GM23338 (cell line): Measurements from ENCODE around the gene IL17REL. TPM values are rescaled to one million over a fixed set of nuclear protein-coding genes. Genes with fewer than 3 reads are reported as not detected.

ENCODE experiments used
- ATAC-seq: fragments of 200-7000 bp; cut with Tn5 transposase; 3 replicates; pipeline ENCODE4 v1.9.1; 2020
- DNase-seq: peaks from one replicate; pipeline ENCODE4 v3.0.0-alpha.2; 2015; ENCODE audit warnings: low spot score
- H2AFZ ChIP-seq: fragments of 200-600 bp; sonication (generic); 2 replicates; pipeline ENCODE4 v1.8.0; 2016; ENCODE audit warnings: antibody characterized with exemption, mild to moderate bottlenecking, moderate library complexity
- H3F3A ChIP-seq: fragments of 200-600 bp; sonication (generic); replicated peaks from 2 replicates; pipeline ENCODE4 v1.8.0; 2017; ENCODE audit warnings: antibody characterized with exemption, mixed run types, low read depth
- H3K27ac ChIP-seq: fragments of 200-600 bp; sonication (generic); 2 replicates; pipeline ENCODE4 v1.6.1; 2016; ENCODE audit warnings: low read depth
- H3K27me3 ChIP-seq: fragments of 200-600 bp; sonication (generic); 2 replicates; pipeline ENCODE4 v1.8.0; 2016; ENCODE audit warnings: mild to moderate bottlenecking, mixed run types, moderate library complexity; ENCODE audit not compliant: insufficient read depth
- H3K36me3 ChIP-seq: fragments of 200-600 bp; sonication (generic); 2 replicates; pipeline ENCODE4 v1.8.0; 2016; ENCODE audit warnings: mild to moderate bottlenecking; ENCODE audit not compliant: insufficient read depth
- H3K4me1 ChIP-seq: fragments of 200-600 bp; sonication (generic); 2 replicates; pipeline ENCODE4 v1.8.0; 2016; ENCODE audit warnings: mild to moderate bottlenecking, moderate library complexity; ENCODE audit not compliant: insufficient read depth
- H3K4me2 ChIP-seq: fragments of 200-600 bp; sonication (generic); 2 replicates; pipeline ENCODE4 v1.7.1; 2017; ENCODE audit warnings: mixed run types
- H3K4me3 ChIP-seq: fragments of 200-600 bp; sonication (generic); 2 replicates; pipeline ENCODE4 v1.6.1; 2016; ENCODE audit warnings: mixed run types
- H3K79me2 ChIP-seq: fragments of 200-600 bp; sonication (generic); replicated peaks from 2 replicates; pipeline ENCODE4 v1.8.0; 2017; ENCODE audit warnings: mild to moderate bottlenecking; ENCODE audit not compliant: insufficient read depth
- H3K9me2 ChIP-seq: fragments of 200-600 bp; sonication (generic); 2 replicates; pipeline ENCODE4 v1.8.0; 2017; ENCODE audit not compliant: insufficient read depth
- H4K20me1 ChIP-seq: fragments of 200-600 bp; sonication (generic); replicated peaks from 2 replicates; pipeline ENCODE4 v1.8.0; 2017; ENCODE audit warnings: mild to moderate bottlenecking; ENCODE audit not compliant: insufficient read depth
- H3K27ac Mint-ChIP-seq: 2 replicates; pipeline ENCODE4 v1.8.0; 2020; ENCODE audit warnings: inconsistent platforms, mild to moderate bottlenecking, moderate library complexity, mixed read lengths
- H3K27me3 Mint-ChIP-seq: 3 replicates; pipeline ENCODE4 v1.8.0; 2022; ENCODE audit warnings: low read depth, mild to moderate bottlenecking, moderate library complexity, mixed read lengths, inconsistent platforms; ENCODE audit not compliant: insufficient read depth, poor library complexity
- H3K36me3 Mint-ChIP-seq: 3 replicates; pipeline ENCODE4 v1.8.0; 2021; ENCODE audit warnings: low read depth, mild to moderate bottlenecking, inconsistent platforms, moderate library complexity, mixed read lengths
- H3K4me1 Mint-ChIP-seq: 3 replicates; pipeline ENCODE4 v1.8.0; 2020; ENCODE audit warnings: mild to moderate bottlenecking, inconsistent platforms, mixed read lengths
- H3K4me3 Mint-ChIP-seq: 3 replicates; pipeline ENCODE4 v1.8.0; 2021; ENCODE audit warnings: moderate library complexity, mild to moderate bottlenecking, inconsistent platforms, mixed read lengths
- H3K9me3 Mint-ChIP-seq: 3 replicates; pipeline ENCODE4 v1.8.0; 2020; ENCODE audit warnings: moderate library complexity, mild to moderate bottlenecking, inconsistent platforms, mixed read lengths
- EZH2 ChIP-seq: fragments of 200-600 bp; sonication (generic); IDR thresholded peaks from one replicate; pipeline ENCODE4 v1.8.0; 2017; ENCODE audit warnings: antibody characterized with exemption, mild to moderate bottlenecking, low read depth; ENCODE audit not compliant: unreplicated experiment
- STAT1 ChIP-seq: IDR thresholded peaks from one replicate; pipeline ENCODE4 v1.6.1; 2016; ENCODE audit warnings: antibody characterized with exemption; ENCODE audit not compliant: unreplicated experiment
- ZNF114 ChIP-seq: fragments of 250-450 bp; sonication (Bioruptor Pico); IDR thresholded peaks from 2 replicates; pipeline ENCODE4 v1.5.0; 2020; ENCODE audit warnings: mild to moderate bottlenecking, moderate library complexity
- polyA plus RNA-seq: library from polyadenylated mRNA; unstranded; fragments of >200 nt; fragmentation: Nextera tagmentation; extraction: Ambion mirVana; gene quantifications from 2 replicates; pipeline ENCODE4 v1.2.1, GENCODE V29; 2016
- total RNA-seq: library from RNA; depleted of rRNA; stranded (reverse); fragments of >200 nt; shearing (Covaris generic); gene quantifications from 2 replicates; pipeline ENCODE4 v1.2.3, GENCODE V29; 2014
- TF ChIP-seq, protein P1 (sequence below), 2 experiments: fragments of 200-600 bp in 1 of 2; sonication (generic) in 1 of 2; conservative IDR thresholded peaks; 2 replicates each; pipeline versions ENCODE4 v1.5.1 to v1.6.1; 2016 to 2017; ENCODE audit warnings: antibody characterized with exemption in 2 of 2, low read depth in 2 of 2, mild to moderate bottlenecking in 2 of 2, moderate library complexity in 1 of 2
- TF ChIP-seq, protein P2 (sequence below): fragments of 250-450 bp; sonication (Bioruptor Pico); IDR thresholded peaks from 2 replicates; pipeline ENCODE4 v1.5.0; 2020; ENCODE audit warnings: mild to moderate bottlenecking, moderate library complexity

IL17REL gene
- total and polyA plus RNA-seq, 2 experiments from 2014 or later, result 0.31 TPM; not detected in 1

DNA sequence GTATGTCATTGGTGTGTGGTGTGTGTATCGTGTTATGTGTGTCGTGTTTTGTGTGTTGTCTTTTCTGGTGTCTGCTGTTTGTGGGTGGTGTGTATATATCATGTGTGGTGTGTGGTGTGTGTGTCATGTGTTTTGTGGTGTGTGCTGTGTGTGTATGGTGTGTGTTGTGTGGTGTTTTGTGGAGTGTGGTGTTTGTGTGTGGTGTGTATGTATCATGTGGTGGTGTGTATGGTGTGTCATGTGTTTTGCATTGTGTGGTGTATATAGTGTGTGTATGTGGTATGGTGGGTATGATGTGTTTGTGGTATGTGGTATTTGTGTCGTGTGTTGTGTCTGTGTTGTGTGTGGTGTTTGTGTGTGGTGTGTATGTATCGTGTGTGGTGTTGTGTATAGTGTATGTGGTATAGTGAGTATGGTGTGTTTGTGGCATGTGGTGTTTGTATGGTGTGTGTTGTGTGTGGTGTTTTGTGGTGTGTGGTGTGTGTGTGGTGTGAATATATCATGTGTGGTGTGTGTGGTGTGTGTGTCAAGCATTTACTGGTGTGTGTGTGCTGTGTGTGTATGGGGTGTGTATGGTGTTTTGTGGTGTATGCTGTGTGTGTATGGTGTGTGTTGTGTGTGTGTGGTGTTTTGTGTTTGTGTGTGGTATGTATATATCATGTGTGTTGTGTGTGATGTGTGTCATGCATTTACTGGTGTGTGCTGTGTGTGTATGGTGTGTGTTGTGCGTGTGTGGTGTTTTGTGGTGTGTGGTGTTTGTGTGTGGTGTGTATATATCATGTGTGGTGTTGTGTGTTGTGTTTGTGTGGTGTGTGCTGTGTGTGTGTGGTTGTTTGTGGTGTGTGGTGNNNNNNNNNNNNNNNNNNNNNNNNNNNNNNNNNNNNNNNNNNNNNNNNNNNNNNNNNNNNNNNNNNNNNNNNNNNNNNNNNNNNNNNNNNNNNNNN is 39.3 kb downstream of the IL17REL start:
- Mint-ChIP-seq H3K27ac (no peak overlapping the region), H3K9me3 (no peaks in the 10 kb centered on the region), H3K4me1 (peaks cover 9% of the 10 kb centered on the region), H3K27me3 (peaks cover 15% of the 10 kb centered on the region), H3K36me3 (no peaks in the 10 kb centered on the region), H3K4me3 (no peak overlapping the region)
- no peak overlapping the region for H3K4me2 ChIP-seq
- H3K36me3 ChIP-seq, result no peaks in the 10 kb centered on the region
- no peaks in the 10 kb centered on the region for H3K79me2 ChIP-seq
- TF ChIP-seq ZNF114 (CRISPR knock-in tag), result no peak
- no peak for TF ChIP-seq EZH2
- TF ChIP-seq, protein P1, sequence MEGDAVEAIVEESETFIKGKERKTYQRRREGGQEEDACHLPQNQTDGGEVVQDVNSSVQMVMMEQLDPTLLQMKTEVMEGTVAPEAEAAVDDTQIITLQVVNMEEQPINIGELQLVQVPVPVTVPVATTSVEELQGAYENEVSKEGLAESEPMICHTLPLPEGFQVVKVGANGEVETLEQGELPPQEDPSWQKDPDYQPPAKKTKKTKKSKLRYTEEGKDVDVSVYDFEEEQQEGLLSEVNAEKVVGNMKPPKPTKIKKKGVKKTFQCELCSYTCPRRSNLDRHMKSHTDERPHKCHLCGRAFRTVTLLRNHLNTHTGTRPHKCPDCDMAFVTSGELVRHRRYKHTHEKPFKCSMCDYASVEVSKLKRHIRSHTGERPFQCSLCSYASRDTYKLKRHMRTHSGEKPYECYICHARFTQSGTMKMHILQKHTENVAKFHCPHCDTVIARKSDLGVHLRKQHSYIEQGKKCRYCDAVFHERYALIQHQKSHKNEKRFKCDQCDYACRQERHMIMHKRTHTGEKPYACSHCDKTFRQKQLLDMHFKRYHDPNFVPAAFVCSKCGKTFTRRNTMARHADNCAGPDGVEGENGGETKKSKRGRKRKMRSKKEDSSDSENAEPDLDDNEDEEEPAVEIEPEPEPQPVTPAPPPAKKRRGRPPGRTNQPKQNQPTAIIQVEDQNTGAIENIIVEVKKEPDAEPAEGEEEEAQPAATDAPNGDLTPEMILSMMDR (conservative IDR thresholded peaks at IDR 0.05; ENCODE audit: low read depth in 2 of 2), result no peak
- TF ChIP-seq STAT1, result no peak
- TF ChIP-seq, protein P2, sequence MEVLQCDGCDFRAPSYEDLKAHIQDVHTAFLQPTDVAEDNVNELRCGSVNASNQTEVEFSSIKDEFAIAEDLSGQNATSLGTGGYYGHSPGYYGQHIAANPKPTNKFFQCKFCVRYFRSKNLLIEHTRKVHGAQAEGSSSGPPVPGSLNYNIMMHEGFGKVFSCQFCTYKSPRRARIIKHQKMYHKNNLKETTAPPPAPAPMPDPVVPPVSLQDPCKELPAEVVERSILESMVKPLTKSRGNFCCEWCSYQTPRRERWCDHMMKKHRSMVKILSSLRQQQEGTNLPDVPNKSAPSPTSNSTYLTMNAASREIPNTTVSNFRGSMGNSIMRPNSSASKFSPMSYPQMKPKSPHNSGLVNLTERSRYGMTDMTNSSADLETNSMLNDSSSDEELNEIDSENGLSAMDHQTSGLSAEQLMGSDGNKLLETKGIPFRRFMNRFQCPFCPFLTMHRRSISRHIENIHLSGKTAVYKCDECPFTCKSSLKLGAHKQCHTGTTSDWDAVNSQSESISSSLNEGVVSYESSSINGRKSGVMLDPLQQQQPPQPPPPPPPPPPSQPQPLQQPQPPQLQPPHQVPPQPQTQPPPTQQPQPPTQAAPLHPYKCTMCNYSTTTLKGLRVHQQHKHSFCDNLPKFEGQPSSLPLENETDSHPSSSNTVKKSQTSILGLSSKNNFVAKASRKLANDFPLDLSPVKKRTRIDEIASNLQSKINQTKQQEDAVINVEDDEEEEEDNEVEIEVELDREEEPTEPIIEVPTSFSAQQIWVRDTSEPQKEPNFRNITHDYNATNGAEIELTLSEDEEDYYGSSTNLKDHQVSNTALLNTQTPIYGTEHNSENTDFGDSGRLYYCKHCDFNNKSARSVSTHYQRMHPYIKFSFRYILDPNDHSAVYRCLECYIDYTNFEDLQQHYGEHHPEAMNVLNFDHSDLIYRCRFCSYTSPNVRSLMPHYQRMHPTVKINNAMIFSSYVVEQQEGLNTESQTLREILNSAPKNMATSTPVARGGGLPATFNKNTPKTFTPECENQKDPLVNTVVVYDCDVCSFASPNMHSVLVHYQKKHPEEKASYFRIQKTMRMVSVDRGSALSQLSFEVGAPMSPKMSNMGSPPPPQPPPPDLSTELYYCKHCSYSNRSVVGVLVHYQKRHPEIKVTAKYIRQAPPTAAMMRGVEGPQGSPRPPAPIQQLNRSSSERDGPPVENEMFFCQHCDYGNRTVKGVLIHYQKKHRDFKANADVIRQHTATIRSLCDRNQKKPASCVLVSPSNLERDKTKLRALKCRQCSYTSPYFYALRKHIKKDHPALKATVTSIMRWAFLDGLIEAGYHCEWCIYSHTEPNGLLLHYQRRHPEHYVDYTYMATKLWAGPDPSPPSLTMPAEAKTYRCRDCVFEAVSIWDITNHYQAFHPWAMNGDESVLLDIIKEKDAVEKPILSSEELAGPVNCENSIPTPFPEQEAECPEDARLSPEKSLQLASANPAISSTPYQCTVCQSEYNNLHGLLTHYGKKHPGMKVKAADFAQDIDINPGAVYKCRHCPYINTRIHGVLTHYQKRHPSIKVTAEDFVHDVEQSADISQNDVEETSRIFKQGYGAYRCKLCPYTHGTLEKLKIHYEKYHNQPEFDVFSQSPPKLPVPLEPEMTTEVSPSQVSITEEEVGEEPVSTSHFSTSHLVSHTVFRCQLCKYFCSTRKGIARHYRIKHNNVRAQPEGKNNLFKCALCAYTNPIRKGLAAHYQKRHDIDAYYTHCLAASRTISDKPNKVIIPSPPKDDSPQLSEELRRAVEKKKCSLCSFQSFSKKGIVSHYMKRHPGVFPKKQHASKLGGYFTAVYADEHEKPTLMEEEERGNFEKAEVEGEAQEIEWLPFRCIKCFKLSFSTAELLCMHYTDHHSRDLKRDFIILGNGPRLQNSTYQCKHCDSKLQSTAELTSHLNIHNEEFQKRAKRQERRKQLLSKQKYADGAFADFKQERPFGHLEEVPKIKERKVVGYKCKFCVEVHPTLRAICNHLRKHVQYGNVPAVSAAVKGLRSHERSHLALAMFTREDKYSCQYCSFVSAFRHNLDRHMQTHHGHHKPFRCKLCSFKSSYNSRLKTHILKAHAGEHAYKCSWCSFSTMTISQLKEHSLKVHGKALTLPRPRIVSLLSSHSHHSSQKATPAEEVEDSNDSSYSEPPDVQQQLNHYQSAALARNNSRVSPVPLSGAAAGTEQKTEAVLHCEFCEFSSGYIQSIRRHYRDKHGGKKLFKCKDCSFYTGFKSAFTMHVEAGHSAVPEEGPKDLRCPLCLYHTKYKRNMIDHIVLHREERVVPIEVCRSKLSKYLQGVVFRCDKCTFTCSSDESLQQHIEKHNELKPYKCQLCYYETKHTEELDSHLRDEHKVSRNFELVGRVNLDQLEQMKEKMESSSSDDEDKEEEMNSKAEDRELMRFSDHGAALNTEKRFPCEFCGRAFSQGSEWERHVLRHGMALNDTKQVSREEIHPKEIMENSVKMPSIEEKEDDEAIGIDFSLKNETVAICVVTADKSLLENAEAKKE (CRISPR knock-in tag), result no peak
- H3K4me3 ChIP-seq, result no peak overlapping the region
- H3F3A ChIP-seq, result peaks cover 10% of the 10 kb centered on the region; the same call in 1 of the 2 replicates
- H4K20me1 ChIP-seq, result no peaks in the 10 kb centered on the region
- no peak for DNase-seq
- ATAC-seq, result no peak
- H3K27ac ChIP-seq, result no peak overlapping the region
- no peaks in the 10 kb centered on the region for H3K9me2 ChIP-seq
- H3K27me3 ChIP-seq, result peaks cover 32% of the 10 kb centered on the region
- H3K4me1 ChIP-seq, result no peaks in the 10 kb centered on the region
- no peak overlapping the region for H2AFZ ChIP-seq
